B cell (primary cell): Measurements from ENCODE around the gene VIPR2.

Source experiments
- CTCF ChIP-seq: fragments of 200-600 bp; IDR thresholded peaks from one replicate; pipeline ENCODE4 v1.8.0; 2022; ENCODE audit warnings: antibody characterized with exemption, mild to moderate bottlenecking
- EZH2 ChIP-seq: IDR thresholded peaks from 2 replicates; pipeline ENCODE4 v1.6.1; 2012; ENCODE audit warnings: borderline replicate concordance, low read depth, mild to moderate bottlenecking, moderate library complexity, low read length; ENCODE audit not compliant: insufficient read depth, poor library complexity, severe bottlenecking

GRCh38 chr7:158988302-158988862 lies 156.3 kb downstream of the VIPR2 start:
- TF ChIP-seq CTCF = no peak
- no peak for TF ChIP-seq EZH2
